HepG2 (cell line): ENCODE results near the gene NDUFB10. TPM values are rescaled to one million over a fixed set of nuclear protein-coding genes. Genes with fewer than 3 reads are reported as not detected.

ENCODE experiments used
- ATAC-seq: fragments of 200-7000 bp; cut with Tn5 transposase; 3 replicates; pipeline ENCODE4 v1.9.1; 2020; ENCODE audit warnings: mild to moderate bottlenecking, moderate library complexity
- BruUV-seq: library from RNA; stranded (reverse); fragments of 400-500 nt; replicated peaks from 2 replicates; lab custom pipeline; 2021; lab: Mats Ljungman, UMichigan
- CTCF ChIA-PET: fragments of 300-600 bp; formaldehyde crosslinking; extraction: SDS; loops from one replicate; lab custom pipeline; 2021; ENCODE audit warnings: low total read pairs, inconsistent platforms, low intra/inter-chr PET ratio; lab: Yijun Ruan, JAX
- POLR2A ChIA-PET: fragments of 350-600 bp; sonication (Branson Sonifier 250); formaldehyde crosslinking; loops from one replicate; lab custom pipeline; 2020; ENCODE audit warnings: antibody characterized with exemption, inconsistent platforms; lab: Yijun Ruan, JAX
- DNase-seq: peaks from one replicate; pipeline ENCODE4 v3.0.0-alpha.2; 2015; ENCODE audit warnings: low spot score
- FAIRE-seq: peaks from 3 replicates; lab custom pipeline; 2011; peaks lifted over from hg19 to GRCh38; lab: Jason Lieb, UNC
- H2AFZ ChIP-seq: one replicate; pipeline ENCODE4 v1.6.1; 2011; ENCODE audit warnings: low read length, inconsistent platforms
- H3K27ac ChIP-seq: fragments of 300-600 bp; 3 replicates; pipeline ENCODE4 v1.8.0; 2011; ENCODE audit warnings: mixed run types, mild to moderate bottlenecking, mixed read lengths, low read length, inconsistent platforms; ENCODE audit not compliant: insufficient read depth; ENCODE audit errors: extremely low read length
- H3K27me3 ChIP-seq, 2 experiments: fragments of 200-600 bp in 1 of 2; 2 replicates in 1 of 2; 3 replicates in 1 of 2; pipeline versions ENCODE4 v1.6.0 to v1.8.0; 2011; ENCODE audit warnings: low read length in 2 of 2, mild to moderate bottlenecking in 2 of 2, moderate library complexity in 2 of 2, inconsistent platforms in 1 of 2; ENCODE audit not compliant: insufficient read depth in 2 of 2, control insufficient read depth in 1 of 2
- H3K36me3 ChIP-seq, 2 experiments: fragments of 200-600 bp in 1 of 2; replicated peaks in 1 of 2; 2 replicates in 1 of 2; 3 replicates in 1 of 2; pipeline versions ENCODE4 v1.5.1 to v1.8.0; 2011; ENCODE audit warnings: low read length in 2 of 2, inconsistent platforms in 1 of 2; ENCODE audit not compliant: insufficient read depth in 2 of 2, control insufficient read depth in 1 of 2
- H3K4me1 ChIP-seq: 2 replicates; pipeline ENCODE4 v1.5.1; 2012; ENCODE audit warnings: low read length, inconsistent platforms; ENCODE audit not compliant: insufficient read depth
- H3K4me2 ChIP-seq: 2 replicates; pipeline ENCODE4 v1.6.0; 2011; ENCODE audit warnings: low read depth, low read length, inconsistent platforms
- H3K4me3 ChIP-seq, 3 experiments: fragments of 200-600 bp in 1 of 3; sonication (generic), shearing (Covaris generic) in 1 of 3; replicated peaks in 1 of 3; 2 replicates each; pipeline ENCODE4 v1.5.1; 2011 to 2016; ENCODE audit warnings: low read length in 3 of 3, inconsistent platforms in 2 of 3, low read depth in 2 of 3, mild to moderate bottlenecking in 2 of 3, control low read depth in 1 of 3, mixed read lengths in 1 of 3; ENCODE audit not compliant: insufficient read depth in 1 of 3
- H3K79me2 ChIP-seq: one replicate; pipeline ENCODE4 v1.6.1; 2011; ENCODE audit warnings: low read length, inconsistent platforms; ENCODE audit not compliant: insufficient read depth
- H3K9ac ChIP-seq: 2 replicates; pipeline ENCODE4 v1.6.0; 2011; ENCODE audit warnings: mild to moderate bottlenecking, low read depth, low read length, inconsistent platforms; ENCODE audit not compliant: insufficient read depth
- H3K9me3 ChIP-seq: 2 replicates; pipeline ENCODE4 v1.5.1; 2012; ENCODE audit warnings: mild to moderate bottlenecking, low read length
- H4K20me1 ChIP-seq: 2 replicates; pipeline ENCODE4 v1.6.0; 2011; ENCODE audit warnings: inconsistent platforms, mild to moderate bottlenecking, low read length, moderate library complexity; ENCODE audit not compliant: insufficient read depth
- AGO2 ChIP-seq: fragments of 200-400 bp; formaldehyde crosslinking; optimal IDR thresholded peaks from 2 replicates; pipeline ENCODE3; 2017; ENCODE audit warnings: mild to moderate bottlenecking, low read depth, low read length, moderate library complexity
- MBNL3 ChIP-seq: fragments of 250-450 bp; sonication (Bioruptor Pico); conservative IDR thresholded peaks from 2 replicates; pipeline ENCODE4 v1.8.0; 2022; ENCODE audit warnings: mild to moderate bottlenecking, inconsistent platforms
- POLR2A ChIP-seq, 2 experiments: IDR thresholded peaks; 2 replicates each; pipeline ENCODE4 v1.6.1; 2011; ENCODE audit warnings: low read depth in 2 of 2, low read length in 2 of 2, mild to moderate bottlenecking in 1 of 2, moderate library complexity in 1 of 2; ENCODE audit not compliant: insufficient read depth in 1 of 2
- RBFOX2 ChIP-seq: fragments of 200-400 bp; formaldehyde crosslinking; IDR thresholded peaks from 2 replicates; pipeline ENCODE4 v1.6.1; 2017; ENCODE audit warnings: low read depth, mild to moderate bottlenecking, low read length
- SSRP1 ChIP-seq: IDR thresholded peaks from 2 replicates; pipeline ENCODE4 v1.6.1; 2016; ENCODE audit warnings: control low read depth
- ZNF180 ChIP-seq: sonication (generic); formaldehyde crosslinking; IDR thresholded peaks from 2 replicates; pipeline ENCODE4 v1.4.0; 2020; ENCODE audit warnings: low read depth, missing genetic modification reagents, borderline replicate concordance
- ZNF800 ChIP-seq: sonication (generic); formaldehyde crosslinking; IDR thresholded peaks from 2 replicates; pipeline ENCODE4 v1.4.0; 2020; ENCODE audit warnings: missing genetic modification reagents
- WGBS: methylation state at CpG from one replicate; pipeline ENCODE4 v1.1.6; 2017; ENCODE audit warnings: low lambda C conversion rate; 5-methylcytosine and 5-hydroxymethylcytosine counted together
- in situ Hi-C: cut with HindIII; loops from 2 replicates; pipeline ENCODE4 v1.10.0; 2017; ENCODE audit warnings: low pct_unique_long_range_greater_than_20kb; ENCODE audit not compliant: extremely low pct_ligation_motif_present
- intact Hi-C: fragments of 100-400 bp; cut with micrococcal nuclease; formaldehyde crosslinking; loops from one replicate; pipeline ENCODE4 v1.10.0; 2022; ENCODE audit not compliant: unreplicated experiment
- polyA plus RNA-seq, 8 experiments: library from polyadenylated mRNA; depleted of rRNA in 3 of 8; stranded (reverse) in 7 of 8; unstranded in 1 of 8; fragments of >200 nt; fragmentation: Illumina TruSeq in 4 of 8; extraction: Trizol in 4 of 8; gene quantifications; 2 replicates each; pipeline versions ENCODE4 v1.2.1 to v1.2.3, GENCODE V29; 2011 to 2016; ENCODE audit warnings: low read depth in 4 of 8, missing spikeins in 1 of 8, mixed read lengths in 1 of 8; ENCODE audit not compliant: insufficient read depth in 1 of 8
- total RNA-seq, 5 experiments: library from RNA; depleted of rRNA; stranded (reverse); fragments of >200 nt; fragmentation: Illumina TruSeq; extraction: Trizol; gene quantifications; 2 replicates each; pipeline ENCODE4 v1.2.3, GENCODE V29; 2016; ENCODE audit warnings: low read depth in 1 of 5
- TF ChIP-seq, protein P1 (sequence below): sonication (generic); formaldehyde crosslinking; IDR thresholded peaks from 2 replicates; pipeline ENCODE4 v1.5.0; 2020; ENCODE audit warnings: missing genetic modification reagents

Gene NDUFB10
- total and polyA plus RNA-seq, 2 of the 13 experiments (the other 11 are each of a cell fraction or from before 2014, with no cell fraction given): 68.6 to 157 TPM

DNA sequence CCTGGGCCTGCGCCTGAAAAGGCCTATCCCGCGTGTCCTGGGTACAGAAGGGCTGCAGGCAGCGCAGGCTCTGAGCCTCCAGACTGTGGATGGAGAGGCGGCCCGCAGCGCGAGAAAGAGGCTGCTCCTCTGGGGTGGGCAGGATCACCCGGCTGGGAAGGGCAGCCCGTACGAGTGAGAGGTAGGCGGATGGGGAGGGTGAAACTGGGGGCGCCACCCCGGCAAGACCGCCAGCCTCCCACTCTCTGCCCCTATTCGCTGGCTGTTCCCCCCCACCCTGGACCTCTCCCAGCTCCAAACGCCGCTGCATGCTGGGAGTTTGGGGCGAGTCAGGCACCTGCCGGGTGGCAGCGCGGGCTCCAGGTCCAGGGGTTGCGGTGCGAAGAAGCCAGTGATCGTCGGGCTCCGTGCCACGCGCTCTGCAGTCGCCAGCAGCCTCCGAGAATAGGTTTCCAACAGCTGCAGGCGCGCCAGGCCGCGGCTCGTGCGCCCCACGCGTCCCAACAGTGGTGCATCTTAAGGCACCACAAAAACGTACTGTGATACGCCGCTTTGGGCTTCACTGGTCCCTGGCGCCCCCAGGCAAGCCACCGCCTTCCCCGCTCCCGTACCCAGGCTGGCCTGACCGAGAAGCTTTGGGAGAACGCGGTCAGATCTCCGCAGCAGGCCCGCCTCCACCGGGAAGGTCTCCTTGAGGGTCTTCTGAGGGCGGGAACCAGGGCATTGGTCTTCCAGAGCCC is 20.9 kb downstream of the NDUFB10 start:
- no peaks in the 10 kb centered on the region for H4K20me1 ChIP-seq
- H3K79me2 ChIP-seq: peaks cover 6% of the 10 kb centered on the region
- CTCF ChIA-PET: no interaction called here
- peaks cover 25% of the 10 kb centered on the region for H3K4me1 ChIP-seq
- peaks cover 13 to 23% of the 10 kb centered on the region in 2 experiments; a peak in 3 of 5 replicates for H3K36me3 ChIP-seq
- H3K9me3 ChIP-seq: no peaks in the 10 kb centered on the region
- ATAC-seq (no peak), DNase-seq (no peak), FAIRE-seq (no peak)
- no peak overlapping the region for H3K9ac ChIP-seq
- intact Hi-C loops: no loop called here
- no TSS peak for BruUV-seq
- POLR2A ChIA-PET: interaction anchor here (6.8 kb wide), 1 partner anchor 16 kb away, joined by 62 read pairs; the partner anchor contains the start of gene RPS2
- no peaks in the 10 kb centered on the region for H3K27me3 ChIP-seq
- in situ Hi-C loops: no loop called here
- 94% methylated on average over 20 of the region's 53 CpGs for WGBS
- no peak overlapping the region for H3K27ac ChIP-seq
- H3K4me3 ChIP-seq: no peak overlapping the region
- H2AFZ ChIP-seq: no peak overlapping the region
- TF ChIP-seq, protein P1, sequence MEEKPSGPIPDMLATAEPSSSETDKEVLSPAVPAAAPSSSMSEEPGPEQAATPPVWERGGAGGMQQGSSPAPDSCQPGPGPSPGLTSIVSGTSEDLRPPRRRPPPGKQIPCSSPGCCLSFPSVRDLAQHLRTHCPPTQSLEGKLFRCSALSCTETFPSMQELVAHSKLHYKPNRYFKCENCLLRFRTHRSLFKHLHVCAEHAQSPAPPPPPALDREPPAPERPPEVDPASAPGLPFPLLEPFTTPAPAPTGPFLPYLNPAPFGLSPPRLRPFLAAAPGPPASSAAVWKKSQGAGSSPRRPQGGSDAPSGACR (CRISPR knock-in tag): no peak
- TF ChIP-seq SSRP1 (CRISPR knock-in tag) (no peak), POLR2A (IDR thresholded peaks at IDR 0.05; ENCODE audit: insufficient read depth in 1 of 2, low read depth in 2 of 2, low read length in 2 of 2) (0 out of 4 replicates have a peak, but pooled peaks of 1 of the 2 experiments have one; percentile 9), AGO2 (peak; percentile 71), MBNL3 (CRISPR knock-in tag) (no peak), ZNF800 (CRISPR knock-in tag) (no peak), ZNF180 (no peak), RBFOX2 (peak; percentile 41; the same call in 1 of the 2 replicates)
- no peak overlapping the region for H3K4me2 ChIP-seq
